Ectodermal cell (in vitro differentiated cells): Measurements from ENCODE around the gene PSEN1.

Source experiments
- H3K27ac ChIP-seq: 2 replicates; pipeline ENCODE4 v1.7.0; 2013; ENCODE audit warnings: mild to moderate bottlenecking, low read depth, low read length; ENCODE audit not compliant: insufficient read depth, poor library complexity, severe bottlenecking
- H3K27me3 ChIP-seq: 2 replicates; pipeline ENCODE4 v1.7.0; 2013; ENCODE audit warnings: mild to moderate bottlenecking, low read length; ENCODE audit not compliant: insufficient read depth, control insufficient read depth, poor library complexity, severe bottlenecking
- H3K36me3 ChIP-seq: one replicate; pipeline ENCODE4 v1.7.0; 2013; ENCODE audit warnings: low read length; ENCODE audit not compliant: control insufficient read depth, insufficient read depth
- H3K4me1 ChIP-seq: one replicate; pipeline ENCODE4 v1.7.0; 2013; ENCODE audit warnings: low read length; ENCODE audit not compliant: control insufficient read depth, insufficient read depth
- H3K4me3 ChIP-seq: 2 replicates; pipeline ENCODE4 v1.7.0; 2013; ENCODE audit warnings: low read depth, low read length, control low read depth; ENCODE audit not compliant: insufficient read depth
- H3K9me3 ChIP-seq: 2 replicates; pipeline ENCODE4 v1.7.0; 2013; ENCODE audit warnings: mild to moderate bottlenecking, low read length, moderate library complexity; ENCODE audit not compliant: control insufficient read depth
- WGBS, 2 experiments: methylation state at CpG; one replicate each; pipeline ENCODE4 v1.1.7; 2013; ENCODE audit warnings: missing lambda C conversion rate in 2 of 2; 5-methylcytosine and 5-hydroxymethylcytosine counted together

The PSEN1 gene

DNA sequence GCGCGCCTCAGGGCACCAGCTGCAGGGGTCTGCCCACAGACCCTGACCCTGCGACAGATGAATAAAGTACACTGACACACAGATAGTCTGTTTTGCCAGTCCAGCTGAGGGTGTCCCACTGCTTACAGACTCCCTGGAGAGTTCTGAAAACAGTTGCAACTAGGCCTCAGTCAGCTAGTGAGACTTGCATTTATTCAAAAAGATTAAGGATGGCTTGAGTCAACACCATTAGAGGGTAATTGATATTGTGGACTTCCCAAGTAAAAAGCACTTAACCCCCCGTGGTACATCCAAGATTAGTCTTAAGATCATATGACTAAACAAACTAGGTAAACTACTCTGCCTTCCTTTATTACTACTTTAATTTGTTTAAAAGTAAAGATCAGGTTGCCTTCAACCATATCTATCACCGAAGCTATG lies 11.1 kb upstream of the PSEN1 start:
- H3K36me3 ChIP-seq: peaks cover 12% of the 10 kb centered on the region
- H3K9me3 ChIP-seq: no peaks in the 10 kb centered on the region
- no peaks in the 10 kb centered on the region for H3K27me3 ChIP-seq
- H3K27ac ChIP-seq: no peak overlapping the region
- H3K4me1 ChIP-seq: peaks cover 8% of the 10 kb centered on the region
- WGBS, 2 experiments: 38 to 46% methylated on average over 4 to 5 of the region's 5 CpGs
- no peak overlapping the region for H3K4me3 ChIP-seq

DNA sequence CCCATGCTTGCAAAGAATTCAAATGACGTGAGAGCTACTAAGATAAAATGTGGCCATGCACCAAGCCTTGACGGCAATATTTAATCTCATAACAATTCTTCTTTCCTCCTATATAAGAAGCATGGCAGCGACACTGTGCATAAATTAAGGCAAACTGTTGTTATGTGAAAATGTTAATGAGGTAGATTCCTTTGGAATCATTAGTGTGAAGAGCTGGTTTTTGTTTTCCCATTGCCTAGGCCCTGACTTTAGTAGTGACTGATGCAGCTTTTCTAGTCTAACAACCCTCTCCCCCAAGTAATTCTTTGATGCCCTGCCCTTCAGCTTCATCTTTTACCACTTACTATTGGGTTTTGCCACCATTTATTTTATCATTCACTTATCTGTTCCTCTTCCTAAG lies 10.6 kb upstream of the PSEN1 start:
- WGBS, 2 experiments: 46 to 95% methylated on average over 1 to 3 of the region's 3 CpGs

DNA sequence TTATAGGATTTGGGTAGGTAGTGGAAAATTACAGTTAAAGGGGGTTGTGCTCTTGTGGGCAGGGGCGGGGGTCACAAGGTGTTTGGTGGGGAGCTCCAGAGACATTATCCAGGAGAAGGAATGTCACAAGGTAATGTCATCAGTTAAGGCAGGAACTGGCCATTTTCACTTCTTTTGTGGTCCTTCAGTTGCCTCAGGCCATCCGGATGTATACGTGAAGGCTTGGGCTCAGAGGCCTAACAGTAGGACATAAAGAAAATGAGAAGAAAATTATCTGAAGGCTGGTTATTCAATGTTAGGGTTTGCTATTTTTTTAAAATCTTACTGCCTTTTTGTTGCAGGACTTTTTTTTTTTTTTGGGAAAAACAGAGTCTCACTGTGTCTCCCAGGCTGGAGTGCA lies 2.5 kb upstream of the PSEN1 start:
- no peaks in the 10 kb centered on the region for H3K27me3 ChIP-seq
- no peaks in the 10 kb centered on the region for H3K9me3 ChIP-seq
- no peaks in the 10 kb centered on the region for H3K36me3 ChIP-seq
- no peak overlapping the region for H3K4me3 ChIP-seq
- WGBS, 2 experiments: 91 to 93% methylated on average over 3 of the region's 3 CpGs
- H3K27ac ChIP-seq: no peak overlapping the region
- peaks cover 6% of the 10 kb centered on the region for H3K4me1 ChIP-seq

More for the DNA sequence above, 10.6 kb upstream of the PSEN1 start:
- Histone ChIP-seq H3K27me3 (no peaks in the 10 kb centered on the region), H3K9me3 (no peaks in the 10 kb centered on the region), H3K4me1 (peaks cover 8% of the 10 kb centered on the region), H3K4me3 (no peak overlapping the region), H3K27ac (no peak overlapping the region), H3K36me3 (peaks cover 7% of the 10 kb centered on the region)

DNA sequence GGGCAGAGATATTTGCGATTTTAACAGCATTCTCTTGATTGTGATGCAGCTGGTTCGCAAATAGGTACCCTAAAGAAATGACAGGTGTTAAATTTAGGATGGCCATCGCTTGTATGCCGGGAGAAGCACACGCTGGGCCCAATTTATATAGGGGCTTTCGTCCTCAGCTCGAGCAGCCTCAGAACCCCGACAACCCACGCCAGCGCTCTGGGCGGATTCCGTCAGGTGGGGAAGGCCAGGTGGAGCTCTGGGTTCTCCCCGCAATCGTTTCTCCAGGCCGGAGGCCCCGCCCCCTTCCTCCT lies 271 bp upstream of the PSEN1 start:
- WGBS, 2 experiments: 12 to 13% methylated on average over 16 of the region's 16 CpGs
- H3K4me3 ChIP-seq: peak overlapping the region; percentile 80

DNA sequence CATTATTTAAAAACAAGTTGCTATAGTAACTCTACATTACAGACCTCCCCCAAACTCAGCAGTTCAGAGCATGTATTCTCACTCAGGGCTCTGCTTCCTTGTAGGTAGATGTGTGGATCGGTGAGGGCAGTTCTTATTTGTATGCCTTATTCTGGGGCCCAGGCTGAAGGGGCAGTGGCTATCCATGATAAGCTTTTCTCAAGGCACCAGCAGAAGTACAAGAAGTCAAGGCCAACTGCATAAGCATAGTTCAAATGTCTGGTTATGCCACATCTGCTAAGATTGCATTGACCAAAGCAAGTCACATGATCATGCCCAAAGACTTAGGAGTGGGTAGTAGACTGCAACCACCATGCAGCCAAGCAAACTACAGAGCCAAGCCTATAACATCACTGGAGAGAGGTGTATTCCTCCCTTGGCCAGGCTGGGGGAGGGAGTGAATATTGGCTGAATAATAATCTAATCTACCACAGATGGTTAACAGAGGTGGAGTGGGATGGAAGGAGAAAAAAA lies 4.6 kb downstream of the PSEN1 start:
- no peak overlapping the region for H3K4me3 ChIP-seq
- no peaks in the 10 kb centered on the region for H3K36me3 ChIP-seq
- WGBS, 2 experiments: 95 to 97% methylated on average over 1 of the region's 1 CpG
- peaks cover 21% of the 10 kb centered on the region for H3K4me1 ChIP-seq
- H3K27me3 ChIP-seq: no peaks in the 10 kb centered on the region
- no peaks in the 10 kb centered on the region for H3K9me3 ChIP-seq
- no peak overlapping the region for H3K27ac ChIP-seq

More for the DNA sequence above, 271 bp upstream of the PSEN1 start:
- no peaks in the 10 kb centered on the region for H3K27me3 ChIP-seq
- no peaks in the 10 kb centered on the region for H3K36me3 ChIP-seq
- no peaks in the 10 kb centered on the region for H3K9me3 ChIP-seq
- H3K27ac ChIP-seq: peak overlapping the region; percentile 92
- H3K4me1 ChIP-seq: peaks cover 6% of the 10 kb centered on the region

DNA sequence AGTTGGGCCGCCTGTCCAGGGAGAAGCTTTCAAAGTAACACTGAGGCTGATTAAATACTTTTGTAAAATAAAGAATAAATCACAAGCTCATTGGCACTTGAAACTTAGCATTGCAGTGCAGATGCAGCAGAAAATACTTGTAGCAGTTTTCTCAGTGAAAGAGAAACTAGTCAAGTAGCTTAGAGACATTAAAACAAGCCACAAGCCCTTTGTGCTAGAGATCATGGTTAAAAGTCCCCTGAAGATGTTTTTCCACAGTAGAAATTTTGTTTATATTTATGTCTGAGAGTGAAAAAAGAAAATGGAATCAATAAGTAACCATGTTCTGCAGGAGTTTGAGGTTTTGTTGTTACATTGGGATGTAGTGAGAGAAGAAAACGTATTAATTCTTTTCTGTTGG lies 5.9 kb downstream of the PSEN1 start:
- Histone ChIP-seq H3K9me3 (no peaks in the 10 kb centered on the region), H3K4me1 (peaks cover 20% of the 10 kb centered on the region), H3K27ac (peak overlapping the region; percentile 47), H3K27me3 (no peaks in the 10 kb centered on the region), H3K36me3 (no peaks in the 10 kb centered on the region), H3K4me3 (no peak overlapping the region)
- 86 to 90% methylated on average over 1 to 2 of the region's 2 CpGs for WGBS, 2 experiments

DNA sequence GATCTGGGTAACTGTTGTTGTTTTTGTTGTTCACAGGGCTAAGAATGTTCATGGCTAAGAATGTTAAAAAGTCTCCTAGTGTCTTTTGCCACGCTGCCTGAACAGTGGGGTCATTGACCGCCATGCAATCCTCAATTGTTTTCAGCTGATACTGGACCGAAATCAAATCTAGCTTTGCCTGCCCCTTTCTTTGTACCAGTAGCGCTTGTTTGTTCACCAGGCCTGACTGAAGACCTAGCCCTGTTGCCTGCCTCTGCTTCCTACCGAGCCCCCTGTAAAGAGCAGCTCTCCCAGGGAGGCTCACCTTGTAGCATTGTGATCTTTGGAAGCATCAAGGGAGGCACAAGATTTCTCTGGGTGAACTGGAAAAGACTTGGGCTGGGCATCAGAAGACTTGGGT lies 6.7 kb downstream of the PSEN1 start:
- Histone ChIP-seq H3K4me1 (peaks cover 15% of the 10 kb centered on the region), H3K9me3 (no peaks in the 10 kb centered on the region), H3K4me3 (no peak overlapping the region), H3K27me3 (no peaks in the 10 kb centered on the region), H3K36me3 (peaks cover 3% of the 10 kb centered on the region), H3K27ac (peak overlapping the region; percentile 69)
- 50 to 51% methylated on average over 5 of the region's 5 CpGs for whole genome bisulfite sequencing, 2 experiments

DNA sequence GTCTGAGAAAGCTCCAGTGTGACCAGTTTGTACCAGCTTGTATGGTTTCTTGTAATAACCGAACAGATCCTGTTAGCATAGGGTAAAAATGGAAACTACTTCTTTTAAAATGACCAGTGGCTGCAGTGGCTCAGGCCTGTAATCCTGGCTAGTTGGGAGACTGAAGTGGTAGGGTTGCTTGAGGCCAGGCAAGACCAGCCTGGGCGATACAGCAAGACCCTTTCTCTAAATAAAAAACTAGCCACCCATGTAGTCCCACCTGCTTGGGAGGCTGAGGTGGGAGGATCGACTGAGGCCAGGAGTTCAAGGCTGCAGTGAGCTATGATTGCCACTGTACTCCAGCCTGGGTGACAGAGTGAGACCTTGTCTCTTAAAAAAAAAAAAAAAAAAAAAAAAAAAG lies 7.3 kb downstream of the PSEN1 start:
- Histone ChIP-seq H3K36me3 (peaks cover 9% of the 10 kb centered on the region), H3K27me3 (no peaks in the 10 kb centered on the region), H3K9me3 (no peaks in the 10 kb centered on the region), H3K27ac (no peak overlapping the region), H3K4me3 (no peak overlapping the region), H3K4me1 (peaks cover 15% of the 10 kb centered on the region)
- 96 to 98% methylated on average over 3 of the region's 3 CpGs for WGBS, 2 experiments

DNA sequence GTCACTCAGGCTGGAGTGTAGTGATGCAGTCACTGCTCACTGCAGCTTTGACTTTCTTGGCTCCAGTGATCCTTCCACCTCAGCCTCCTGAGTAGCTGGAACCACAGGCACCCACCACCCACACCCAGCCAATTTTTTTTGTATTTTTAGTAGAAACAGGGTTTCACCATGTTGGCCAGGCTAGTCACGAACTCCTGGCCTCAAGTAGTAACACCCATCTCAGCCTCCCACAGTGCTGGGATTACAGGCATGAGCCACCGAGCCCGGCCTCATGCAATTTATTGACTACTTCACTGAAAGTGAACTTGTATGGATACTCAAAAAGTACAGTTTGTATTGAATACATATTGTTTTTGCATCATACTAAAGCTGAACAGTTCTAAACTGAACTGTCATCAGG lies 9.1 kb downstream of the PSEN1 start:
- H3K9me3 ChIP-seq: no peaks in the 10 kb centered on the region
- peaks cover 15% of the 10 kb centered on the region for H3K4me1 ChIP-seq
- peaks cover 18% of the 10 kb centered on the region for H3K36me3 ChIP-seq
- no peak overlapping the region for H3K27ac ChIP-seq
- no peak overlapping the region for H3K4me3 ChIP-seq
- H3K27me3 ChIP-seq: no peaks in the 10 kb centered on the region
- WGBS, 2 experiments: 80 to 97% methylated on average over 3 of the region's 3 CpGs

DNA sequence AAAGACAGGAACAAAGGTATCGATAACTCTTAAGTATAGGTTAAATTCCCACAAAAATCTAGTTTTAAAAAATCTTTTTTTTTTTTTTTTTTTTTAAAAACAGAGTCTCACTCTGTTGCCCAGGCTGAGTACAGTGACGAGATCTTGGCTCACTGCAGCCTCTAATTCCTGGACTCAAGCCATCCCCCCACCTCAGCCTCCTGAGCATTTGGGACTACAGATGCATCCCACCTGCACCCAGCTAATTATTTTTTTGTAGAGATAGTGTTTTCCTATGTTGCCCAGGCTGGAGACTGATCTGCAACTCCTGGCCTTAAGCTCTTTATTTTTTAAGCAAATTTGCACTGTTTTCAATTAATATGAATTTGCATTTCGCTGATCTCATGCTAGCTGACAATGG lies 9.8 kb downstream of the PSEN1 start:
- Histone ChIP-seq H3K4me3 (no peak overlapping the region), H3K9me3 (no peaks in the 10 kb centered on the region), H3K4me1 (peaks cover 15% of the 10 kb centered on the region), H3K27me3 (no peaks in the 10 kb centered on the region), H3K27ac (no peak overlapping the region), H3K36me3 (peaks cover 19% of the 10 kb centered on the region)
- 92 to 98% methylated on average over 3 of the region's 3 CpGs for WGBS, 2 experiments

DNA sequence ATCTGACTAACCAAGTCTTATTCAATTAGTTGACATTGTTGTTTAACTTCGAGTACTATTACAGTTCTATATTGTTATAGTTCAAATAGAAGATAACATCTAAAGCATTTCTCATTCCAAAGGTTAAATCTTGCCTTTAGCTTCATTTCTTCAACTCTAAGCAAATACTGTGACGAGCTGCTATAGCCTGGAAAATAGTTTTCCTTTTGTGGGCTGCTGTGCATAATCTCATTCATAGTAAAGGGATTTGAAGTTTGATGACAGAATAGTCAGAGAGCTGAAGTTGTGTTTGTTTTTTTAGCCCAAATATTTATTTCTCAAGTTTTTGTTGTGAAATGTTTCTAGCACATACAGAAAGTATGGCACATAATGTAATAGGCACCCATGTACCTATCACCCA lies 13.4 kb downstream of the PSEN1 start:
- Histone ChIP-seq H3K27me3 (no peaks in the 10 kb centered on the region), H3K27ac (no peak overlapping the region), H3K36me3 (peaks cover 22% of the 10 kb centered on the region), H3K9me3 (no peaks in the 10 kb centered on the region), H3K4me1 (no peaks in the 10 kb centered on the region), H3K4me3 (no peak overlapping the region)
- 100% methylated on average over 1 to 2 of the region's 2 CpGs for WGBS, 2 experiments
